Trophoblast cell (in vitro differentiated cells and primary cell): ENCODE measurements around the gene TENT5A.
A peak's percentile ranks its signal among the peaks of the same experiment; 100 is the strongest.
"Not testable (repeated sequence)": the region's sequence is repeated elsewhere in the genome, so short reads cannot be mapped to it uniquely, and the experiment has no call there.

Experiments
- DNase-seq, 2 donors: peaks; one replicate each; pipeline ENCODE4 v3.0.0-alpha.2; 2016
- H2AFZ ChIP-seq: 2 replicates; pipeline ENCODE4 v1.6.1; 2013; ENCODE audit warnings: low read length, moderate library complexity, mild to moderate bottlenecking; ENCODE audit not compliant: insufficient read depth, poor library complexity
- H2AK5ac ChIP-seq: 2 replicates; pipeline ENCODE4 v1.6.1; 2013; ENCODE audit warnings: mild to moderate bottlenecking, low read length
- H2BK120ac ChIP-seq: 2 replicates; pipeline ENCODE4 v1.6.1; 2013; ENCODE audit warnings: low read length, mild to moderate bottlenecking, moderate library complexity; ENCODE audit not compliant: insufficient read depth, poor library complexity
- H2BK12ac ChIP-seq: 2 replicates; pipeline ENCODE4 v1.6.1; 2013; ENCODE audit warnings: mild to moderate bottlenecking, low read length, moderate library complexity
- H2BK5ac ChIP-seq: 2 replicates; pipeline ENCODE4 v1.6.1; 2013; ENCODE audit warnings: low read length, low read depth, moderate library complexity, mild to moderate bottlenecking; ENCODE audit not compliant: poor library complexity
- H3K14ac ChIP-seq: 2 replicates; pipeline ENCODE4 v1.6.1; 2013; ENCODE audit warnings: mild to moderate bottlenecking, low read length
- H3K18ac ChIP-seq: 2 replicates; pipeline ENCODE4 v1.6.1; 2013; ENCODE audit warnings: mild to moderate bottlenecking, low read length
- H3K23ac ChIP-seq: 2 replicates; pipeline ENCODE4 v1.6.1; 2013; ENCODE audit warnings: low read length
- H3K27ac ChIP-seq: 2 replicates; pipeline ENCODE4 v1.5.1; 2013; ENCODE audit warnings: low read depth, mild to moderate bottlenecking, inconsistent platforms, low read length, moderate library complexity
- H3K27me3 ChIP-seq: 2 replicates; pipeline ENCODE4 v1.6.1; 2013; ENCODE audit warnings: inconsistent platforms, mild to moderate bottlenecking, low read length, moderate library complexity; ENCODE audit not compliant: insufficient read depth
- H3K36me3 ChIP-seq, 2 experiments: 1 replicate in 1 of 2; 2 replicates in 1 of 2; pipeline ENCODE4 v1.6.1; 2013; ENCODE audit warnings: low read length in 2 of 2, mild to moderate bottlenecking in 2 of 2, moderate library complexity in 1 of 2; ENCODE audit not compliant: insufficient read depth in 2 of 2, control insufficient read depth in 1 of 2
- H3K4ac ChIP-seq: 2 replicates; pipeline ENCODE4 v1.6.1; 2013; ENCODE audit warnings: low read depth, mild to moderate bottlenecking, low read length, moderate library complexity
- H3K4me1 ChIP-seq, 2 experiments: 1 replicate in 1 of 2; 2 replicates in 1 of 2; pipeline ENCODE4 v1.6.1; 2013; ENCODE audit warnings: low read length in 2 of 2, mild to moderate bottlenecking in 2 of 2, moderate library complexity in 1 of 2; ENCODE audit not compliant: insufficient read depth in 2 of 2, control insufficient read depth in 1 of 2
- H3K4me2 ChIP-seq: 2 replicates; pipeline ENCODE4 v1.6.1; 2013; ENCODE audit warnings: inconsistent platforms, mild to moderate bottlenecking, low read length, moderate library complexity
- H3K4me3 ChIP-seq: 2 replicates; pipeline ENCODE4 v1.5.1; 2013; ENCODE audit warnings: mild to moderate bottlenecking, low read depth, low read length, inconsistent platforms
- H3K79me1 ChIP-seq: one replicate; pipeline ENCODE4 v1.6.1; 2013; ENCODE audit warnings: low read length
- H3K79me2 ChIP-seq: 2 replicates; pipeline ENCODE4 v1.6.1; 2013; ENCODE audit warnings: low read length, mild to moderate bottlenecking; ENCODE audit not compliant: control insufficient read depth, insufficient read depth, poor library complexity
- H3K9ac ChIP-seq: 2 replicates; pipeline ENCODE4 v1.6.1; 2013; ENCODE audit warnings: mild to moderate bottlenecking, low read length
- H3K9me3 ChIP-seq: 2 replicates; pipeline ENCODE4 v1.6.1; 2013; ENCODE audit warnings: low read depth, mild to moderate bottlenecking, control low read depth, inconsistent platforms, low read length; ENCODE audit not compliant: insufficient read depth
- H4K12ac ChIP-seq: 2 replicates; pipeline ENCODE4 v1.6.1; 2013; ENCODE audit warnings: low read depth, mild to moderate bottlenecking, low read length, moderate library complexity
- H4K8ac ChIP-seq: 2 replicates; pipeline ENCODE4 v1.6.1; 2013; ENCODE audit warnings: low read depth, mild to moderate bottlenecking, low read length, moderate library complexity
- H4K91ac ChIP-seq: one replicate; pipeline ENCODE4 v1.6.1; 2013; ENCODE audit warnings: low read depth, mild to moderate bottlenecking, low read length, moderate library complexity
- WGBS: extraction: QIAGEN DNeasy Blood & Tissue Kit; methylation state at CpG from one replicate; pipeline ENCODE4 v1.1.7; 2013; ENCODE audit warnings: missing lambda C conversion rate; ENCODE audit not compliant: insufficient read length, insufficient coverage; ENCODE audit errors: extremely low coverage; 5-methylcytosine and 5-hydroxymethylcytosine counted together

TENT5A gene

DNA sequence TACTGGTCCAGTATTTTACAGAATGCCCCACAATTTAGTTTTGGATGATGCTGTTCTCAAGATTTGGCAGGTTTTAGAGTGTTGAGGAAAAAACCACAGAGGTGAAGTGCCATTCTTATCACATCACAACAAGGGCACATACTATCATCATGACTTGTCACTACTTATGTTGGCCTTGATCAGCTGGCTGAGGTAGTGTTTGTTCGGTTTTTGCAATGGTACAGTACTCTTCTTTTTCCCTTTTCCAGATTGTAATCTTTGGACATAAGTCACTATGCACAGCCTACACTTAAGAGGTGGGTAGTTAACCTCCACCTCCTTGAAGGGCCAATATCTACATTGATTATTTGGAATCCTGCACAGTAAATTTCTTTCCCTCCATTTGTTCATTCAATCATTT, 8.8 kb downstream of the TENT5A start:
- no CpG with 5 or more reads among the region's 1 CpG for WGBS
- Histone ChIP-seq H3K27ac (no peak overlapping the region), H3K4me3 (no peak overlapping the region), H3K36me3 (peaks cover 0 to 2% of the 10 kb centered on the region in 2 experiments), H2BK12ac (no peak overlapping the region), H2BK120ac (no peak overlapping the region), H3K4ac (no peak overlapping the region), H3K4me2 (no peak overlapping the region), H4K91ac (no peak overlapping the region), H3K18ac (no peak overlapping the region), H4K8ac (no peak overlapping the region), H3K79me1 (no peaks in the 10 kb centered on the region), H3K9ac (no peak overlapping the region), H3K23ac (no peak overlapping the region), H2BK5ac (no peak overlapping the region), H2AK5ac (no peak overlapping the region), H3K27me3 (no peaks in the 10 kb centered on the region), H3K9me3 (no peaks in the 10 kb centered on the region), H4K12ac (no peak overlapping the region), H3K79me2 (no peaks in the 10 kb centered on the region), H2AFZ (no peak overlapping the region), H3K14ac (no peak overlapping the region), H3K4me1 (no peaks in the 10 kb centered on the region)
- peak; percentile 56 to 85 for DNase-seq

DNA sequence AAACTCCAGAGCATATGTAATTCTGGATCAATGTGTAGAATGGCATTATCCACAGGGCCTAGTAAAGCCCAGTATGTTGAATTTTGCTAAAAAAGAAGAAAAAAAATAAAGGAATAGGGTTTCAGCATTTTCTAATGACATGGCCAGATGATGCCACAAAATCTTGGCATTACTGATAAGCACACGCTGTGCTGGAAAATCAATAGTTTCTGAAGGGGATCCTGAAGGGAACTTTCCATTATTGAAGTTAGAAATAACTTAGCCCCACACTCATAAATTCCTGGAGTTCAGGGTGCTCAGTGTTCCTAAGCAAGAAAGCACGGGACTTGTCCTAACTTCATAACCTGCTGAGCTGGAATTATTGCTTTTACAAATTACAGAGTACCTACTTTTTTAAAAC, 10.8 kb downstream of the TENT5A start:
- Histone ChIP-seq H3K18ac (no peak overlapping the region), H2BK5ac (no peak overlapping the region), H3K14ac (no peak overlapping the region), H2BK120ac (no peak overlapping the region), H3K36me3 (peaks cover 0 to 2% of the 10 kb centered on the region in 2 experiments), H2AK5ac (no peak overlapping the region), H3K79me2 (no peaks in the 10 kb centered on the region), H3K79me1 (no peaks in the 10 kb centered on the region), H3K9ac (no peak overlapping the region), H3K23ac (no peak overlapping the region), H3K4ac (no peak overlapping the region), H2AFZ (no peak overlapping the region), H4K91ac (no peak overlapping the region), H3K4me2 (no peak overlapping the region), H3K4me3 (no peak overlapping the region), H3K27ac (no peak overlapping the region), H4K8ac (no peak overlapping the region), H3K27me3 (no peaks in the 10 kb centered on the region), H2BK12ac (no peak overlapping the region), H3K4me1 (no peaks in the 10 kb centered on the region), H4K12ac (no peak overlapping the region), H3K9me3 (no peaks in the 10 kb centered on the region)
- no peak for DNase-seq
- WGBS, result no CpG with 5 or more reads among the region's 2 CpGs

DNA sequence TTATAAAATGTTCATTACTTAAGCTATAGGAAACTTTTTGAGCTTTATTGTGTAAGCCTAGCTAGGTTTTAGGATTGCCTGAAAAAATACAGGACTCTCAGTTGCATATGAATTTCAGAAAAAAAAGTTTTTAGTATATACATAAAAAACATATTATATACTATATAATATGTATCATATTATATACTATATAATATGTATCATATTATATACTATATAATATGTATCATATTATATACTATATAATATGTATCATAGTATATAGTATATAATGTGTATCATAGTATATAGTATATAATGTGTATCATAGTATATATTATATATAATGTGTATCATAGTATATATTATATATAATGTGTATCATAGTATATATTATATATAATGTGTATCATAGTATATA, 11.9 kb downstream of the TENT5A start:
- not testable (repeated sequence) for H2BK12ac ChIP-seq, H3K4me1 ChIP-seq, H4K91ac ChIP-seq, H2BK120ac ChIP-seq, H3K27ac ChIP-seq, H3K9ac ChIP-seq, H3K4ac ChIP-seq, H2AFZ ChIP-seq, H3K79me1 ChIP-seq, H2BK5ac ChIP-seq, H3K23ac ChIP-seq, H4K8ac ChIP-seq, H3K18ac ChIP-seq, H3K14ac ChIP-seq, H3K79me2 ChIP-seq, H3K36me3 ChIP-seq, H4K12ac ChIP-seq, H2AK5ac ChIP-seq, DNase-seq, H3K27me3 ChIP-seq, H3K4me3 ChIP-seq, H3K9me3 ChIP-seq, H3K4me2 ChIP-seq

DNA sequence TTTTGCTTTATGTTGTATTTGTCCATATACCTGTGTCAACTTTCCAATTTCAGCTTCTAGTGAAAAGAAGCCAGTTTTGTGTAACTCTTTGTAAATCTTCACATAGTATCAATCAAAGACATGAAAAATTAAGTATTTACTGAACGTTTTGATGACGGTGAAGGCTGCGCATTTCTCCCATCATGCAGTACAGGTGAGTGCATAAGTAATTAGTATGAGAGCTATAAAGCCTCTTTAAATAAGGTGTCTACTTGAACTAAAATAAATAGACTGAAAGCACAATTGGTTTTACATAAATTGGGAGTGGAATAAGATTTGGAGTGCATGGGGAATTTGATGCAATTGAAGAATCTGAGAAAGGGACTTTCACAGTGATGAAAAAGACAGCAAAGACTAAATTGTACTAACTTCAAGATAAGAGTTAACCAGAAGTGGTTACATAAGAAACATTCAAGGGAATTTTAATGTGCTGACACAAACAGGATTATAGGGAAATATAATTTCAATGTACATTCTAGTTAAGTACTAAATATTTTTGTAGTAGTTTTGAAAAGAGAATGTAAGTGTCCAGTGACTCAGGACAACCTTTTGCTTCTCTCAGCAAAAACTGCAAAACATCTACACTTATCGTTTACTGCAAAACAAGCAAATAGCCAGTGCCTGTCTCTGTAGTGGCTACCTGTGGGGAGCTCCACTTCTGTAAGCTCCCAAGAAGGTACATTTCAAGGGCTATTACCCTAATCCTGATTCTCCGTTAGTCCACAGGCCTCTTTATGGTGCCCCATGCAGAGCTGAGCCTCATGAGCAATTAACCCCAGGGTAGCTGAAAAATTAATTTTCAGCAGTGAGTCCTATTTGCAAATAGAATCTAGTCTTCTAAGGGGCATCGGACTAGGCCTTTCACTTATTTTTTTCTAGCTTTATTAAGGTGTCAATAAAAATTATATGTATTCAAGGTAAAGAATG, 13.0 kb downstream of the TENT5A start:
- H4K12ac ChIP-seq, result no peak overlapping the region
- H3K14ac ChIP-seq, result no peak overlapping the region
- no peak overlapping the region for H2AK5ac ChIP-seq
- no peak overlapping the region for H3K4me2 ChIP-seq
- no peak overlapping the region for H3K18ac ChIP-seq
- WGBS, result no CpG with 5 or more reads among the region's 6 CpGs
- H3K23ac ChIP-seq, result no peak overlapping the region
- H2BK120ac ChIP-seq, result no peak overlapping the region
- no peak overlapping the region for H3K9ac ChIP-seq
- no peak overlapping the region for H3K4me3 ChIP-seq
- H2BK5ac ChIP-seq, result peak overlapping the region; percentile 21
- H3K79me1 ChIP-seq, result no peaks in the 10 kb centered on the region
- H3K4me1 ChIP-seq, result no peaks in the 10 kb centered on the region
- no peak overlapping the region for H3K27ac ChIP-seq
- H4K8ac ChIP-seq, result no peak overlapping the region
- H2BK12ac ChIP-seq, result no peak overlapping the region
- no peaks in the 10 kb centered on the region for H3K79me2 ChIP-seq
- H2AFZ ChIP-seq, result no peak overlapping the region
- DNase-seq, result no peak
- H3K4ac ChIP-seq, result no peak overlapping the region
- H3K36me3 ChIP-seq, result no peaks in the 10 kb centered on the region
- H4K91ac ChIP-seq, result no peak overlapping the region
- no peaks in the 10 kb centered on the region for H3K27me3 ChIP-seq
- no peaks in the 10 kb centered on the region for H3K9me3 ChIP-seq
